ENCODE measurements around the gene APCDD1L. TPM values are rescaled to one million over a fixed set of nuclear protein-coding genes. Genes with fewer than 3 reads are reported as not detected.

Gene APCDD1L
- not detected in 2 replicates for total RNA-seq (2014; rRNA removed; shearing (Covaris generic))
- polyA plus RNA-seq (2014; cell fraction: nucleus; rRNA removed): not detected in 2 replicates

GRCh38 chr20:58515233-58516212, at the start of gene APCDD1L:
Gene APCDD1L, minus strand, starts transcription at chr20:58515399. Its CDS starts 692 bp downstream, at chr20:58514707.
- no peak for DNase-seq (ENCODE audit: extremely low read depth, low read depth)

- no peak for DNase-seq (ENCODE audit: extremely low read depth, low read depth)
These were observed 44.1 kb upstream of the APCDD1L start for GRCh38 chr20:58559368-58559729.

- DNase-seq (ENCODE audit: extremely low read depth, low read depth): no peak
These were observed 43.5 kb upstream of the APCDD1L start for GRCh38 chr20:58558486-58559367.

- no peak for DNase-seq (ENCODE audit: extremely low read depth, low read depth)
These were observed 42.6 kb upstream of the APCDD1L start for GRCh38 chr20:58557733-58558342.

- DNase-seq (ENCODE audit: extremely low read depth, low read depth): no peak
These were observed 41.8 kb upstream of the APCDD1L start for GRCh38 chr20:58556961-58557360.

- no peak for DNase-seq (ENCODE audit: extremely low read depth, low read depth)
These were observed 40.0 kb upstream of the APCDD1L start for GRCh38 chr20:58555078-58555765.

- DNase-seq (ENCODE audit: extremely low read depth, low read depth): no peak
These were observed 39.3 kb upstream of the APCDD1L start for GRCh38 chr20:58554541-58554940.

GRCh38 chr20:58553841-58554240, 38.6 kb upstream of the APCDD1L start:
- DNase-seq (ENCODE audit: extremely low read depth, low read depth): no peak

- DNase-seq (ENCODE audit: extremely low read depth, low read depth): no peak
These were observed 38.0 kb upstream of the APCDD1L start for GRCh38 chr20:58553166-58553696.

- DNase-seq (ENCODE audit: extremely low read depth, low read depth): no peak
These were observed 37.3 kb upstream of the APCDD1L start for GRCh38 chr20:58552366-58552934.

- no peak for DNase-seq (ENCODE audit: extremely low read depth, low read depth)
These were observed 36.4 kb upstream of the APCDD1L start for GRCh38 chr20:58551631-58552030.

- DNase-seq (ENCODE audit: extremely low read depth, low read depth): no peak
These were observed 35.3 kb upstream of the APCDD1L start for GRCh38 chr20:58550275-58551059.

- DNase-seq (ENCODE audit: extremely low read depth, low read depth): no peak
These were observed 34.3 kb upstream of the APCDD1L start for GRCh38 chr20:58549231-58550209.

GRCh38 chr20:58547623-58548475, 32.6 kb upstream of the APCDD1L start:
- no peak for DNase-seq (ENCODE audit: extremely low read depth, low read depth)

GRCh38 chr20:58546756-58547622, 31.8 kb upstream of the APCDD1L start:
- DNase-seq (ENCODE audit: extremely low read depth, low read depth): no peak

GRCh38 chr20:58546416-58546711, 31.2 kb upstream of the APCDD1L start:
- no peak for DNase-seq (ENCODE audit: extremely low read depth, low read depth)
